HG02623 (cell line): ENCODE data around the gene PFKFB4.

Experiments
- ATAC-seq: cut with Tn5 transposase; IDR thresholded peaks from one replicate; pipeline ENCODE4 v1.9.1; 2021; ENCODE audit warnings: moderate library complexity; ENCODE audit not compliant: unreplicated experiment

The PFKFB4 gene

GRCh38 chr3:48468329-48468731, 88.3 kb downstream of the PFKFB4 start:
- ATAC-seq = no peak
